ENCODE results near the gene R3HDM1.

The R3HDM1 gene

GRCh38 chr2:135607561-135607960 is 76.3 kb downstream of the R3HDM1 start:
- TF ChIP-seq GATA2 (IDR thresholded peaks at IDR 0.05; ENCODE audit: low read depth, low read length): no peak
- no peak for TF ChIP-seq GATA3 (IDR thresholded peaks at IDR 0.05; ENCODE audit: low read depth, low read length)

DNA sequence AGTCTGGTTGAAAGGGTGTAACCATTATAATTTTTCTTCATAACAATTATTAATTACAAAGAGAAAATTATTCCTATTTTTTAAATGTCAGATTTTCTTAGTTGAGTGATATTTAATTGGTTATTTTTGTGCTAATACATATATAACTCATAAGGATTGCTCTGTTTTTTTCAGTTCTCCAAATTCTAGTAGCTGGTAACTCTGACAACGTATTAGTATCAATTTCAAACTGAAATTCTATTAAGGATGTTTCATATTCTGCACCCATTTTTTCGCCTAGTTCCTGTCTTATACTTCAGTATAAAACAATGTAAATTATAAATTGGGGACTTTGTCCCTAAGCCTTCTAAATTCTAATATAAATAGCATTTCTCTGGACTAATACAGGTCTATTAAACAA is 81.0 kb downstream of the R3HDM1 start:
- TF ChIP-seq GATA2 (IDR thresholded peaks at IDR 0.05; ENCODE audit: low read depth, low read length) (no peak), GATA3 (IDR thresholded peaks at IDR 0.05; ENCODE audit: low read depth, low read length) (no peak)

DNA sequence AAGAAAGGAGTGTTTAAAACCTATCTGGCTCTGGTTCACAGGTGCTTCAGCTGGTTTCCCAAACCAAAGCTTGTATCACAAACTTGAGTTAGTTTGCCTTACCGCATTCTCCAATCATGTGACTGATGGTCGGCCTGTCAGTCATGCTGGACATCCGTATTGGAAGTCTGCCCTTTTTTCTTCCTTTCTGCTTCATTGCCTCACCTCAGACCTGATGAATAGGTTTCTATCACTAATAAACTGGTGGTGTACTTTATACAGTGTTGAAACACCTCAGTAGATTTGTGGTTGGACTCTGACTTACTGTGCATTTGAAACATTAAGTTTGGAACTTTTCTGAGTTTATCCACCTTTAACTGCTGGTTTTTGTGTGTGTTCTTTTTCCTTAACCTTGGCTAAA is 84.1 kb downstream of the R3HDM1 start:
- TF ChIP-seq GATA3 (IDR thresholded peaks at IDR 0.05; ENCODE audit: low read depth, low read length) (no peak), GATA2 (IDR thresholded peaks at IDR 0.05; ENCODE audit: low read depth, low read length) (no peak)

- TF ChIP-seq GATA3 (IDR thresholded peaks at IDR 0.05; ENCODE audit: low read depth, low read length) (no peak), GATA2 (IDR thresholded peaks at IDR 0.05; ENCODE audit: low read depth, low read length) (no peak)
These were observed 86.3 kb downstream of the R3HDM1 start for GRCh38 chr2:135617501-135618015.

DNA sequence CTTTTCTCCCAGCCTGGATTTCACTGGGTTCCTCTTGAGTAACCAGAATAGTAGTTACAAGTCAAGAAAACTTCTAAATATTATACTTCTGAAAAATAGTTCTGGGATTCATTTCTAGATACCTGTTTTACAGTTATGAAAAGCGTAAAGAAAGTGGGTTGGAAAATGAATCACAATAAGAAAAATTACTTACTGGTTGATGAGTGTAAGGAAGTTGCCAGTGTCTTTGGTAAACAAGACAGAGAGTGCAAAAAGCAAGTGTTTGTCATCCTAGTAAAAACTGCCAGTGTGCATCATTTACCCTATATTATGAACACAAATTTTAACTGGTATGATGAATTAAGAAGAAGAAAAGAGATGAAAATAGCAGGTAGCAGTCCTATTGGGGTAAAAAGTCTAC is 88.9 kb downstream of the R3HDM1 start:
- TF ChIP-seq GATA2 (IDR thresholded peaks at IDR 0.05; ENCODE audit: low read depth, low read length) (no peak), GATA3 (IDR thresholded peaks at IDR 0.05; ENCODE audit: low read depth, low read length) (no peak)

DNA sequence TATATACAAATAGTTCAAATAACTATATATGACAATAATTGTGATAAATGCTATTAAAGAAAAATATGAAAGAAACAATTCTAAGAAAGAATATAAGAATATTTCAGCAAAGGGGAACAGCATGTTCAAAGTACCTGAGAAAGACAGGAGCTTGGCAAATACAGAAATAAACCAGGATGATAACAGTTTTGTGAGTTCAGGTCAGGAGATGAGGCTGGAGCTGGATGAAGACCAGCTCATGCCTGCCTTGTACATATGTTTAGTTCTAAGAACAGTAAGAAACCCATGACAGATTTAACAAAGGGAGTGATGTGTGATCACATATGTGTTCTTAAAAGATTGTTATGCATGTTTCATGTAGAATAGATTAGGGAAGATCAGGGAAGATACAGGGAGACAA is 98.2 kb downstream of the R3HDM1 start:
- TF ChIP-seq GATA2 (IDR thresholded peaks at IDR 0.05; ENCODE audit: low read depth, low read length): no peak
- no peak for TF ChIP-seq GATA3 (IDR thresholded peaks at IDR 0.05; ENCODE audit: low read depth, low read length)

DNA sequence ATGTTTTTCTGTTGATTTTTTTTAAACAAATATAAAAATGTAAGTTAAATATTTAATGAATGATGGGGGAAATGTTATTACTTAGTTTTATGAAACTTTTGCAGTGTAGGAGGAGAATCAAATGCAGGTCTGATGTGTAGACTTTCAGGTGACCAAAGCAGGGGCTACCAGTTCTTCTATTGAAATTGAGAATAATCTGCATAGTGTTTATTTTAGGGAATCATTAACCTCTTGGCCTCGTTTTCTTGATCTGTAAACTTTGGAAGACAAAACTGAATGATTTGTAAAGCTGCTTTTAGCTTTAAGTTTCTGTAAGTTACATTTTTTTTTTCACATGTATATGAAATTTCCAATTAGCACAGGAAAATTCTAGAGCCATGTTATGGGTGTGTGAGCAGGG is 99.2 kb downstream of the R3HDM1 start:
- TF ChIP-seq GATA3 (IDR thresholded peaks at IDR 0.05; ENCODE audit: low read depth, low read length) (no peak), GATA2 (IDR thresholded peaks at IDR 0.05; ENCODE audit: low read depth, low read length) (no peak)

- TF ChIP-seq GATA3 (IDR thresholded peaks at IDR 0.05; ENCODE audit: low read depth, low read length): no peak
- no peak for TF ChIP-seq GATA2 (IDR thresholded peaks at IDR 0.05; ENCODE audit: low read depth, low read length)
These were observed 102.3 kb downstream of the R3HDM1 start for GRCh38 chr2:135633582-135633981.

GRCh38 chr2:135635212-135635835 is 104.0 kb downstream of the R3HDM1 start:
- TF ChIP-seq GATA2 (IDR thresholded peaks at IDR 0.05; ENCODE audit: low read depth, low read length) (no peak), GATA3 (IDR thresholded peaks at IDR 0.05; ENCODE audit: low read depth, low read length) (no peak)

- no peak for TF ChIP-seq GATA2 (IDR thresholded peaks at IDR 0.05; ENCODE audit: low read depth, low read length)
- TF ChIP-seq GATA3 (IDR thresholded peaks at IDR 0.05; ENCODE audit: low read depth, low read length): no peak
These were observed 105.7 kb downstream of the R3HDM1 start for GRCh38 chr2:135636982-135637381.

DNA sequence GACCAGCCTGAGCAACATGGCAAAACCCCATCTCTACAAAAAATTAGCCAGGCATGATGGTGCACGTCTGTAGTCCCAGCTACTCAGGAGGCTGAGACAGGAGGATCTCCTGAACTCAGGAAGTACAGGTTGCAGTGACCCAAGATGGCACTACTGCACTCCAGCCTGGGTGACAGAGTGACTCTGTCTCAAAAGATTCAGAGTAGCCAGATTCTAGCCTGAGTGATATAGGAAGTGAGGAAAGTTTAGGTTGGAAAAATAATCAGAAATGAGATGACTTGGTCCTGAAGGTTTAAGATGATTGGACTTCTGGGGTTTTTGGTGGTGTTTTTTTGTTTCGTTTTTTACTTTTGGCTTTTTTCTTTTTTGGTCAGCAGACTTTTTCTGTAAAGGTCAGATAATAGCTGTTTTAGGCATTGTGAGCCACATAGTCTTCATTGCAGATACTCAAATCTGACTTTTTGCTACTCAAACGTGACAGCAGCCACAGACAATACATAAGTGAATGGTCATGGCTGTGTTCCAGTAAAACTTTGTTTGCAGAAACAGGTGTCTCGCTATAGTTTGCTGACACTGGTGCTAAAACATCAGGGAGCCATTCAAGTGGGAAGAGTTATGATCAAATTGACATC is 106.3 kb downstream of the R3HDM1 start:
- TF ChIP-seq GATA3 (IDR thresholded peaks at IDR 0.05; ENCODE audit: low read depth, low read length): no peak
- TF ChIP-seq GATA2 (IDR thresholded peaks at IDR 0.05; ENCODE audit: low read depth, low read length): no peak

DNA sequence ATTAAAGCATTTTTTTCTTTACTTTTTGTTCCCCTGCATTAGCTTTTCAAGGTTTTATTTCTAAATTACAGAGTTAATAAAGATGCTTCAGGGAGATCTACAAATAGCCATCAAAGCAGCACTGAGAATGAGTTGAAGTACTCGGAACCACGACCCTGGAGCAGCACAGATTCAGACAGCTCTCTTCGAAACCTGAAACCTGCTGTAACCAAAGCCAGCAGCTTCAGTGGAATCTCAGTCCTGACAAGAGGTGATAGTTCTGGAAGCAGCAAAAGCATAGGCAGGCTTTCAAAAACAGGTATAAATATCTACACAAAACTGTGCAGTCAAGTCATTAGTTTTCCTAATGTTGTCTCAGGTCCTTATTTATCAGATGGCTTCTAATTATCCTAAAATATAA is 107.5 kb downstream of the R3HDM1 start:
- TF ChIP-seq GATA2 (IDR thresholded peaks at IDR 0.05; ENCODE audit: low read depth, low read length) (no peak), GATA3 (IDR thresholded peaks at IDR 0.05; ENCODE audit: low read depth, low read length) (no peak)

DNA sequence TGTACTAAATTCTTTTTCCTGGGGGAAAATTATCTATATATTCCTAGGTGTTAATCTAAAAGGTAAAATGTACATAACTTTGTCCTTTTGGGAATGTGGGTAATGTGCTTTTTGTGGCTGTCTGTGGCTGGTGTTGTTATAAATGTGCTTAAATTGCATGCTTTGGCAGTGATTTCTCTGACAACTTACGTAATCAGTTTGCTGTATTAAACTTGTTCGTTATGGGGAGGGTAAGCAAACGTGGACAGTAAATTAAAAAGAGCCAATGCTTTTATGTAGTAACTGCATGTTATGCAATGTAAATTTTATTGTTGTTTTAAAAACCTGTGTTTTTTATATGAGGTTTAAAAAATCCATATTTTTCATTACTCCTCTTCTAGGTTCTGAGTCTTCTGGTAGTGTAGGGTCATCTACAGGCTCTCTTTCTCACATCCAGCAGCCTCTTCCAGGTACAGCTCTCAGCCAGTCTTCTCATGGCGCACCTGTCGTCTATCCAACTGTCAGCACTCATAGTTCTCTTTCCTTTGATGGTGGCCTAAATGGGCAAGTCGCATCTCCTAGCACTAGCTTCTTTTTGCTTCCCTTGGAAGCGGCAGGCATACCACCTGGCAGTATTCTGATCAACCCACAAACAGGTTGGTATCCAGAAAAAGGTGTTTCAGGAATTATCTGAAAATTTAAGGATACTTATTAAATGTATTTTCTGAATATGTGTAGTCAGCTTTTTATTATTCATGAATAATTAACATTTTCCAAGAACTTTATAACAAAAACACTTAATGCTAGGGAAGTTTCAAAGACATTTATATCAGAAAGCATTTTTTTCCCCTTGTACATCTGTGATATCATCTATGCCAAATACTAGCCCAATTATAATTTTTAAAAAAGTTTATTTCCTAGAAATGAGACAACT is 110.1 kb downstream of the R3HDM1 start:
- TF ChIP-seq GATA3 (IDR thresholded peaks at IDR 0.05; ENCODE audit: low read depth, low read length): no peak
- no peak for TF ChIP-seq GATA2 (IDR thresholded peaks at IDR 0.05; ENCODE audit: low read depth, low read length)

DNA sequence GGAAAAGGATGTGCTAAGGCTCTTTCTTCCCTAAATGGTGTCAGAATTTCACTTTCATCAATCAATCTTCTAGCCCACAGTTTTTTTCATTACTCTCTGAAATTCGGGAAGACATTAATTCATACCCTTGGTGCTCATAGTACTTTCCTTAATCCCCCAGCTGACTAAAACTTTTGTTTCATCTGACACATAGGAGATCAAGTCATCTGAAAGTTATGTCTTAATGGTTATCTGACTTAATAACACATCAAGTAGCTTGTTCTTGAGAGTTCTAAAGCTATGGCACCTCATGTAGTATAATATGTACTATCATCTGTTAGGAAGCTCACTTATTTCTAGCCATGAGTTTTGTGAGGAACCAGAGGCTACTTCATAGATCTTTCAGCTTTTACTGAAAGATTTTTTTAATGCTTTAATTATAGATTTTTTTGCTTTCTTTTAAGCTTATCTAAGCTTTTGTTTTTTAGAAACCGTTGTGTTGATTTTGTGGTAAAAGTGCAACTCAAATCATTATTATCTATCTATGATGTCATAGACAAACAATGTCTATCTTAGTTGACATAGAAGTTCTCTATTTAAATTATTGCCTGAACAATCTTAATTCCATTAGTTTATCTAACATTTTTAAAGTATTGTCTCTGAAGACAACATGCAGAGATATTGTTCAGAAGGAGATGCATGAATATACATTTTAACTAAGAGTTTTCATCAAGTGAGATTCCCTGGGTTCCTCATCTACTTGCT is 116.7 kb downstream of the R3HDM1 start:
- TF ChIP-seq GATA2 (IDR thresholded peaks at IDR 0.05; ENCODE audit: low read depth, low read length): no peak
- no peak for TF ChIP-seq GATA3 (IDR thresholded peaks at IDR 0.05; ENCODE audit: low read depth, low read length)

Data from SH-SY5Y (cell line).